Measurements from ENCODE around the gene SHANK3. TPM values are rescaled to one million over a fixed set of nuclear protein-coding genes. Genes with fewer than 3 reads are reported as not detected.

SHANK3 gene
- total and polyA plus RNA-seq, 2 of the 4 experiments (the other 2 are of a cell fraction): 0.18 to 1.5 TPM

- no peak overlapping the region for H4K91ac ChIP-seq (ENCODE audit: insufficient read depth, low read depth, low read length)
- no peak overlapping the region for H3K56ac ChIP-seq (ENCODE audit: extremely low read depth, insufficient read depth, low read length)
- no peak overlapping the region for H3K14ac ChIP-seq (replicated peaks; ENCODE audit: low read depth, low read length)
- H2BK20ac ChIP-seq (ENCODE audit: low read depth, low read length): no peak overlapping the region
- H3K4me2 ChIP-seq (ENCODE audit: low read depth, low read length): no peak overlapping the region
- DNase-seq: no peak
- H2BK15ac ChIP-seq (ENCODE audit: low read depth, low read length): no peak overlapping the region
- H2AFZ ChIP-seq (replicated peaks; ENCODE audit: low read length, poor library complexity): no peak overlapping the region
- ATAC-seq (ENCODE audit: low read depth): no peak
- H2BK5ac ChIP-seq (ENCODE audit: low read depth, low read length, poor library complexity, severe bottlenecking): no peak overlapping the region
- ChIA-PET CTCF (no interaction called here), POLR2A (ENCODE audit: unreplicated experiment) (no interaction called here)
- no peaks in the 10 kb centered on the region for H3K4me1 ChIP-seq (ENCODE audit: control insufficient read depth, insufficient read depth, low read length)
- peaks cover 8% of the 10 kb centered on the region for H3K9me1 ChIP-seq (ENCODE audit: insufficient read depth, low read length)
- H3K36me3 ChIP-seq (ENCODE audit: control insufficient read depth, insufficient read depth, low read length): no peaks in the 10 kb centered on the region
- dilution Hi-C loops (cut with HindIII; ENCODE audit: low sequenced_read_pairs, unreplicated experiment): no loop called here
- H2AK5ac ChIP-seq (ENCODE audit: low read depth, low read length): no peak overlapping the region
- 90% methylated on average over 12 of the region's 22 CpGs; no CpG with 5 or more reads in 1 of the 2 experiments for WGBS, 2 experiments (ENCODE audit: extremely low coverage in 2 of 2, insufficient read length in 1 of 2)
- H3K9ac ChIP-seq (ENCODE audit: low read depth, low read length): no peak overlapping the region
- no peaks in the 10 kb centered on the region for H3K79me1 ChIP-seq (ENCODE audit: low read depth in 1 of 2, low read length in 2 of 2)
- no peak overlapping the region for H2BK120ac ChIP-seq (ENCODE audit: low read depth, low read length)
- no peak overlapping the region for H4K5ac ChIP-seq (ENCODE audit: low read depth, low read length)
- no peak overlapping the region for H3K27ac ChIP-seq (ENCODE audit: insufficient read depth, low read length)
- H4K20me1 ChIP-seq (ENCODE audit: insufficient read depth, low read length): no peaks in the 10 kb centered on the region
- intact Hi-C loops (cut with micrococcal nuclease): no loop called here
- peaks cover 5% of the 10 kb centered on the region; the same call in 1 of the 2 replicates for H3K27me3 ChIP-seq (ENCODE audit: control insufficient read depth, insufficient read depth, low read length)
- H3K4me3 ChIP-seq (ENCODE audit: insufficient read depth, low read depth, low read length): no peak overlapping the region
- H3K23ac ChIP-seq (ENCODE audit: low read depth, low read length): no peak overlapping the region
- BruUV-seq (replicated peaks): no TSS peak
- no peak overlapping the region for H3K4ac ChIP-seq (ENCODE audit: low read depth, low read length)
- H4K8ac ChIP-seq (ENCODE audit: low read depth in 2 of 2, low read length in 2 of 2): no peak overlapping the region
- no peak overlapping the region for H2AK9ac ChIP-seq (replicated peaks; ENCODE audit: low read depth, low read length, poor library complexity)
- H3K18ac ChIP-seq (ENCODE audit: low read depth, low read length): no peak overlapping the region
- TF ChIP-seq USF2 (IDR thresholded peaks at IDR 0.05; ENCODE audit: low read depth, low read length) (no peak), NFE2L2 (IDR thresholded peaks at IDR 0.05; ENCODE audit: low read depth, low read length) (no peak), BHLHE40 (IDR thresholded peaks at IDR 0.05; ENCODE audit: low read depth, low read length) (no peak), RFX5 (IDR thresholded peaks at IDR 0.05; ENCODE audit: low read depth, low read length) (no peak), RCOR1 (IDR thresholded peaks at IDR 0.05; ENCODE audit: insufficient replicate concordance, low read length) (no peak), CHD1 (IDR thresholded peaks at IDR 0.05; ENCODE audit: low read depth, low read length) (no peak), MAFK (IDR thresholded peaks at IDR 0.05; ENCODE audit: low read depth, low read length) (no peak), ELK1 (IDR thresholded peaks at IDR 0.05; ENCODE audit: borderline replicate concordance, low read depth, low read length) (no peak), SMC3 (IDR thresholded peaks at IDR 0.05; ENCODE audit: low read depth, low read length) (no peak)
- in situ Hi-C loops (cut with MboI; ENCODE audit: low sequenced_read_pairs): no loop called here
- no peaks in the 10 kb centered on the region for H3K9me3 ChIP-seq (ENCODE audit: control insufficient read depth, insufficient read depth, low read length)
These were observed 42.1 kb downstream of the SHANK3 start for GRCh38 chr22:50714631-50715179.

All from IMR-90 (cell line).